PC-3 (cell line): ENCODE data around the gene TMC6.

Experiments used
- EZH2 ChIP-seq: fragments of 300-600 bp; sonication (generic); IDR thresholded peaks from one replicate; pipeline ENCODE4 v1.6.1; 2017; ENCODE audit warnings: antibody characterized with exemption, mild to moderate bottlenecking, low read length; ENCODE audit not compliant: unreplicated experiment
- TF ChIP-seq, protein P1 (sequence below): fragments of 300-600 bp; sonication (generic); conservative IDR thresholded peaks from 2 replicates; pipeline ENCODE4 v1.5.1; 2017; ENCODE audit warnings: antibody characterized with exemption, low read depth, mild to moderate bottlenecking, low read length

DNA sequence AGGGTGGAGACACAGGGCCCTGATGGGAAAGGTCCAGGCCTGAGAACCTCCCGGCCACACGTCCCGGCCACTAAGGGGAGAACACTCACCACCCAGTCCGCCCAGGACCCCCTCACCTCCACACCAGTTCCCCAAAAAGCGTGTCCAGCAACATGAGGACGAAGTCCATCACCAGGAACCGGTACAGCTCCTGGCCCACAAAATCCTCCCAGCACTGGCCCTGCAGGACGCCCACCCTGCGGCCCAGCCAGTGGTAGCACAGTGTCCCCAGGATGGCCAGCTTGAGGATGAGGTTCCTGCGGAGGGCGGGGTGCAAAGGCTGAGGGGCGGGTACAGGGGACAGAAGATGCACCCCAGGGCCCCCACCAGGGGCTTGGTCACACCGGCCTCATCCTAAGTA is 8.0 kb downstream of the TMC6 start:
- no peak for TF ChIP-seq EZH2
- TF ChIP-seq, protein P1, sequence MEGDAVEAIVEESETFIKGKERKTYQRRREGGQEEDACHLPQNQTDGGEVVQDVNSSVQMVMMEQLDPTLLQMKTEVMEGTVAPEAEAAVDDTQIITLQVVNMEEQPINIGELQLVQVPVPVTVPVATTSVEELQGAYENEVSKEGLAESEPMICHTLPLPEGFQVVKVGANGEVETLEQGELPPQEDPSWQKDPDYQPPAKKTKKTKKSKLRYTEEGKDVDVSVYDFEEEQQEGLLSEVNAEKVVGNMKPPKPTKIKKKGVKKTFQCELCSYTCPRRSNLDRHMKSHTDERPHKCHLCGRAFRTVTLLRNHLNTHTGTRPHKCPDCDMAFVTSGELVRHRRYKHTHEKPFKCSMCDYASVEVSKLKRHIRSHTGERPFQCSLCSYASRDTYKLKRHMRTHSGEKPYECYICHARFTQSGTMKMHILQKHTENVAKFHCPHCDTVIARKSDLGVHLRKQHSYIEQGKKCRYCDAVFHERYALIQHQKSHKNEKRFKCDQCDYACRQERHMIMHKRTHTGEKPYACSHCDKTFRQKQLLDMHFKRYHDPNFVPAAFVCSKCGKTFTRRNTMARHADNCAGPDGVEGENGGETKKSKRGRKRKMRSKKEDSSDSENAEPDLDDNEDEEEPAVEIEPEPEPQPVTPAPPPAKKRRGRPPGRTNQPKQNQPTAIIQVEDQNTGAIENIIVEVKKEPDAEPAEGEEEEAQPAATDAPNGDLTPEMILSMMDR, result no peak
